Stimulated activated CD8-positive, alpha-beta memory T cell treated with anti-CD3 and anti-CD28 coated beads, Interleukin-2, amount 100 ng/mL, for 1 hour (primary cell): ENCODE measurements around the gene CCDC141.
"Not testable (repeated sequence)": the region's sequence is repeated elsewhere in the genome, so short reads cannot be mapped to it uniquely, and the experiment has no call there.

ENCODE experiments used
- DNase-seq, 2 donors: peaks; one replicate each; pipeline ENCODE4 v3.0.0-alpha.2; 2020; ENCODE audit warnings: low read depth in 2 of 2

Gene CCDC141

GRCh38 chr2:179049546-179050311 is at the start of gene CCDC141:
Gene CCDC141, minus strand, starts transcription at chr2:179050137. Its CDS starts 196 bp downstream, at chr2:179049941.
- DNase-seq = no peak

- DNase-seq = no peak
These were observed 48.2 kb upstream of the CCDC141 start for GRCh38 chr2:179098080-179098689.

- no peak for DNase-seq
These were observed 47.2 kb upstream of the CCDC141 start for GRCh38 chr2:179097131-179097530.

- DNase-seq = no peak
These were observed 46.2 kb upstream of the CCDC141 start for GRCh38 chr2:179096090-179096489.

GRCh38 chr2:179092912-179093311 is 43.0 kb upstream of the CCDC141 start:
- not testable (repeated sequence) for DNase-seq

GRCh38 chr2:179082697-179083096 is 32.8 kb upstream of the CCDC141 start:
- DNase-seq = no peak

- DNase-seq = no peak
These were observed 32.0 kb upstream of the CCDC141 start for GRCh38 chr2:179081954-179082353.

GRCh38 chr2:179072527-179072926 is 22.6 kb upstream of the CCDC141 start:
- no peak for DNase-seq

- DNase-seq = no peak
These were observed 21.9 kb upstream of the CCDC141 start for GRCh38 chr2:179071810-179072355.

- no peak for DNase-seq
These were observed 21.0 kb upstream of the CCDC141 start for GRCh38 chr2:179070895-179071294.

GRCh38 chr2:179069685-179070084 is 19.7 kb upstream of the CCDC141 start:
- no peak for DNase-seq

GRCh38 chr2:179068991-179069643 is 19.2 kb upstream of the CCDC141 start:
- no peak for DNase-seq

GRCh38 chr2:179059026-179059700 is 9.2 kb upstream of the CCDC141 start:
- DNase-seq = no peak

- no peak for DNase-seq
These were observed 7.8 kb upstream of the CCDC141 start for GRCh38 chr2:179057737-179058136.

- DNase-seq = not testable (repeated sequence)
These were observed 3.6 kb upstream of the CCDC141 start for GRCh38 chr2:179053568-179053967.

GRCh38 chr2:179051250-179051649 is 1.3 kb upstream of the CCDC141 start:
- DNase-seq = no peak

GRCh38 chr2:179050755-179051154 is 818 bp upstream of the CCDC141 start:
- no peak for DNase-seq

- DNase-seq = no peak
These were observed 763 bp downstream of the CCDC141 start for GRCh38 chr2:179049203-179049545.

- DNase-seq = no peak
These were observed 1.8 kb downstream of the CCDC141 start for GRCh38 chr2:179048099-179048498.

- not testable (repeated sequence) for DNase-seq
These were observed 4.3 kb downstream of the CCDC141 start for GRCh38 chr2:179045602-179046001.

- no peak for DNase-seq
These were observed 5.4 kb downstream of the CCDC141 start for GRCh38 chr2:179044500-179044899.

- DNase-seq = no peak
These were observed 12.1 kb downstream of the CCDC141 start for GRCh38 chr2:179037807-179038206.
